NCI-H146 treated with DMSO at 0.1 percent for 48 hours (cell line): ENCODE measurements around the gene LEKR1.

Source experiments
- DNase-seq: peaks from one replicate; lab custom pipeline; 2025; ENCODE audit not compliant: unreplicated experiment; lab: John Stamatoyannopoulos, UW

The LEKR1 gene

DNA sequence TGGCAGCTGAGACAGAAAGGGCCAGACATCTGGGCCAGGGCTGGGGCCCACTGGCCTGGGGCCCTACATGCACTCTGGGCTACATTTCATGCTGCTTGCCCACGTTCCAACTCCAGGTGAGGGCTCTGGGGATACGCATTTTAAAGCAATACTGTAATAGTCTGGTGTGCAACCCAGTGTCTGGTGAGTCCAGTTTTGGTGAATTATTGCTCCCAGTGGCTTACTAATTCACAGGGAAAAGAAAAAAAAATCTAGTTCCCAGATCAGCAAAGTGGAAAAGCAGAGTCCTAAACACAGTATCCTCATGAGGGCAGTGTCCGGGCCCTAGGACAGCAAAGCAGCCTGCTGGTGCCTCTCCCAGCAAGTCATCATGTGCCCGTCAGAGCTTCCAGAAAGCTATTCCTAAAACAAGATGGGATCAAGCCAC lies 251.4 kb downstream of the LEKR1 start:
- DNase-seq: no peak

DNA sequence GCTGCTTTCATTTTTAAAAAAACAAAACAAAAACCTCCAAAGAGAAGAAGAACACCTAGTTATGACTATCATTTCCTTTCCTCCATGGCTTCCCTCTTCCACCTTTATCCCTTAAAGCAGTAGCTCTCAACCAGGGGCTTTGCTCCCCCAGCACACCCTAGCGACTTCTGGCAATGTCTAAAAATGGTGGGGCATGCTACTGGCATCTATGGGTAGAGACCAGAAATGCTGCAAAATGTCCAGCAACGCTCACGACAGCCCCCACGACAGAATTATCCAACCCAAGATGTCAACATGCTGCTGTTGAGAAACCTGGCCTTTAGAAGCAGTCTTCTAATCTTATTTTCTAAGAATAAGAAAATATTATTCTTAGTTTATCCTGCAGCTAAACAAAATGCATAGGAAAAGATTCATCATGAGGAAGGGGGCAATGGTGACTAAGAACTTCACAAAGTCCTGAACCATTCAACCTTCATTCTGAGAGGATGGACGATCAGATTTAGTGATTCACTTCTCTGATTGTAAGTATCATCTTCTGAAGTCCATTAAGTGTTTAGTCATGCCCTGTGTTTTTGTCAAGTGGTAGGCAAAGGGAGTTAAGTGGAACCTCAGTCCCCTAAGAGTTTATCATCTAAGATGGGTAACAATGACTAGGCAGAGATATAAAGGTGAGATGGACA lies 252.1 kb downstream of the LEKR1 start:
- no peak for DNase-seq

DNA sequence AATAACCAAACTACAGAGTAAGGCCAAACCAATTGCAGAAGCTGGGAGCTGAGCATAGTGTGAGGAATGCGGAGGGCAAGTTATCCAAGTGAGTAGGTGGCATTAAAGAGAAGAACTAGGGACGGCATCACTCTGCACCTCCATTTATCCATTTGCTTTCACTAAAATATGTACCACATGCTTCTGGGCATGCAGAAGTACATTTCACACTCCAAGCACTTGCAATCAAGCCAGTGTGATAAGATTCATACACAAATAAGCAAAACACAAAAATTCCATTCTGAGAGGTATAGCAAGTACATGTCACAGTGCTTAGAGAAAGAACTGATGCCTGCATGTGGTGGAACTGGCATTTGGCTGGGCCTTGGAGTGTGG lies 252.6 kb downstream of the LEKR1 start:
- no peak for DNase-seq

DNA sequence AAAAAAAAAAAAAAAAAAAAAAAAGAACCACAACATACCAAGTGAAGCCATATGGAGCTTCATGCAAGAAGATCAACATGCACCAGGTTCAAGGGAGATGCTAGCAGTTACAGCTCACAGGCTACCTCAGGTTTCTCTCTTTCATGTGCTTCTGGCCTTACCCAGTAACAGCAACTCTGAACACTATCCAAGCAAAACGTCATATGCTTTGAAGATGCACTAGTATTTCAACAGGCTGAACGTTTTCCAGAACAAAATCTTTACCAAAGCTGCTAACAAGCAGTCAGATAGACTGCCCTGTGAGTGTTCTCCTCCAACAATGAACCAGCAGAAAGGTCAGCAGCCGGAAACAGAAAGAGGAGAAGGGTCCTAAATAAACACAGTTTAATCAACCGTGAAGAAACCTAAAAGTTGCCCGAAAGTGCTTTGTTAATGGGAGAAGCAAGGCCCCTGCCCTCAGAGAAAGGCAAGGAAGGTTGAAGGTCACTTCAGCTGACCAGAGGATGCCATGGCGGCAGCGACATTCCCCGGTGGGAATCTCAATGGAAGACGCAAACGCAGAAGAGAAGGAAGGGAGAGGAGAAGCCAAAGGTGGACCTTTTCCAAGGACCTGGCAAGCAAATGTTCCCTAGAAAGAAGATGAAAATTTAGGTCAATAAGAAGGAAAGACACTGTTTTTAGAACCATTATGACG lies 253.7 kb downstream of the LEKR1 start:
- no peak for DNase-seq

DNA sequence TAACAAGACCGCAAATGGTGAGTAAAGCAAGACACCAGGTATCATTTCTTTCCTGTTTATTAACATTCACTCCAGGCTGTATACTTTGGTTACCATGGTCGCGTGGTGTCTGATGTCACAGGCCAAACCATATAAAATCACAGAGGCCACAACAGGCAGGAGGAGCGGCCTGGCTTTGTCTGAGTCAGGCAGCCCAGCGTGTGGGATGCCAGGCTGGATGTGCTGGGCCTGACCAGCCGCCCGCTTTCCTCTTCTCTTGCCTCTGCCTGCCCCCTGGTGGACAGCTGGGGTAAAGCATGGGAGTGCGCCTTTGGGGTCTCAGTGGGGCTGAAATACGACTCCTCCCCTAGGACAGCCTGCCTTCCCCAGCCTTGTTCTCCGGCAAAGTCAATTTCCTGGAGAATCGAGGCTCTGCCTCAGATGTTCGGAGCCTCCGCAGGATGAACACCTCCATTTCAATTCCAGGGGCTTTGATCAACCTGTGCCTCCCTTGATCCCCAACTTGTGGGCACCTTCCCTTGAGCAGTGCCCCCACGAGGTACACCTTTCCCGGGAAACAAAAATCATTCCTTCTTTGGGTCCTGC lies 255.6 kb downstream of the LEKR1 start:
- DNase-seq: no peak

DNA sequence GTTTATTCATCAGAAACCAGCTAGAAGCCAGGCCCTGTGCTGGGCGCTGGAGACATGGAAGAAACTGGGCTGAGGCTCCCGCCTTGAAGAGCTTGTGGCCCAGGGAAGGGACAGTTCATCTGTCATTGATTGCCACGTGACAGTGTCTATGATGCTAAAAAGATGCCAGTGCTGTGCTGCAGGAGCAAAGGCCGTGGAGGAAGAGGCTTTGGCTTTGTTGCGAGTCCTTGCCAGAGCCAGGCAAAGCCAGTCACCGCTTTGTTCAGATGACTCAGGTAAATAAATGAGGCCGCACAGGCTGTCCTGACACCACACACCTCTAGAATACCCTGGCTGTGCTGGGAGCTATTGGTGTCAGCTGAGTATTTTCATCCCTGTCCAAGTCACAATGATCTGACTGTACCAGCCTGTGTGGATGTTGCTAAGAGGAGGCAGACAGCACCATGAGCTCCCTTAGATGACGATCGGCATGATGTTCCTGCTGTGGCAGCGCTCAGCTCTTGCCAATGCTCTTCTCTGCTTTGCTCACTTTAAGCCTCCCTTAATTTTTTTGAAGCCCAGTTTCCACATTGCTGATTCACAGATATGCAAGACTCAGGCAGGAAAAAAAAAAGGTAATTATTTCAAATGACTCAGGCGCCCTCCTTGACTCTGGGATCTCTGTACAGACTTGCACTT lies 256.3 kb downstream of the LEKR1 start:
- DNase-seq: no peak

DNA sequence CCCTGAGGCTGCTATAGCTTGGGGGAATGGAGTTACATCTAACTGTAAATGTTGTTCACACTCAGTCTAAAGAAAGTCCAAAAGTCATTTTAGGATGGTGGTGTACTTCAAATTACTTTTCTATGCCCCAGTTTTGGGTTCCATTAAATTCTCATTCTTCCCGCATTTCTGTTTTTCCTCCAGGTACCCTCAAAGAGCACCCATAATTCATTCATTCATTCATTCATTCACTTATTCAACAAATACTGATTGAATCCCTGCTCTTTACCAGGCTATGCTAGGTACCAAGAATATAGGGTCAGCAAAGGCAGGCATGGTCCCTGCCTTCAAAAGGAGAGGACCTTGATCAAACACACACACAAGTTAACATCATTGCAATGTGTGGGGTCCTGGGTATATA lies 257.7 kb downstream of the LEKR1 start:
- no peak for DNase-seq

DNA sequence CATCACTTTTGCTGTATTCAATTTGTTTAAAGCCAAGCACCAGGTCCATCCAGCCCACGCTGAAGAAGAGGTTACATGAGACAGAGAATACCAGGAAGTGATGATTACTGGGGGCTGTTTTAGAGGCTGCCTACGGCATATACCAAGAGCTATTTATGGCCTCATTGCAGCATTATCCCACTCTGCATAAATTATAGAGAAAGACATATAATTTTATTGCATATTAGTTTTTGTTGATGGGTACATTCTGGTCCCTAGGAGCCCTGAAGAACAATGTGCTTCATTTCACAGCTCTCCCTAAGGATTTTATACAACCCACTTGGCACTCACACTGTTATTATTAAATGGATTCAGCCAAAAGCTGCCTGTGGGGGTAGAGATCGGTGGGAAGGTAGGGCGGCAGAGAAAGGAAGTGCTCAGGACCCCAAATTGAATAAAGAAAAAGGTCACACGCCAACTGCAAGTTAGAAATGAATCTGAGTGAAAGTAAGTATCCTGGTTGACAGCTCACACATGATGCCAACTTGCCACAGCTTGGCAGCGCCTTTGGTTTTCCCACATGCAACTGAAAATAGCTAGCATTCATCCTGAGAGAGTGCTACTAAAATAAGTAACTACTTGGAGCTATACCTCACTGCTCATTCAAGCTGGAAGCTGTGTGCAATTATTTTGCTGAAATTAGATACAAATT lies 260.1 kb downstream of the LEKR1 start:
- DNase-seq: no peak

DNA sequence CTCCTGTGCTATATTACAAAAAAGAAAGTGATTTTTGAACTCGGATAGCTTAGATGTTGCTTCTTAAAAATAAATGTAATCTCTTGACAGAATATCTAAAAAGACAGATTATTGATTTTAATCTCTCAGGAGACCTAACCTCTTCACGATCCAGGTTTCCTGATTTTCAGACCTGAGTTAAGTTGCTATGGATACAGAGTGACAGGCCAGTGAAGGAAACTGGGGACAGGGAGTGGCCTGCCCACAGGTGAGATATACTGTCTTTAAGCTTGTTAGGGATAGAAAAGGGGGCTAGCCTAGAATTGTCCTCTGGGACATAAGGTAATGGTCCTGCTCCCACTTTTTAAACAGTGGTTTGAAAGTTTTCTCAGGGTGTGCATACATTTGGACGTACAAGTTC lies 260.6 kb downstream of the LEKR1 start:
- no peak for DNase-seq

DNA sequence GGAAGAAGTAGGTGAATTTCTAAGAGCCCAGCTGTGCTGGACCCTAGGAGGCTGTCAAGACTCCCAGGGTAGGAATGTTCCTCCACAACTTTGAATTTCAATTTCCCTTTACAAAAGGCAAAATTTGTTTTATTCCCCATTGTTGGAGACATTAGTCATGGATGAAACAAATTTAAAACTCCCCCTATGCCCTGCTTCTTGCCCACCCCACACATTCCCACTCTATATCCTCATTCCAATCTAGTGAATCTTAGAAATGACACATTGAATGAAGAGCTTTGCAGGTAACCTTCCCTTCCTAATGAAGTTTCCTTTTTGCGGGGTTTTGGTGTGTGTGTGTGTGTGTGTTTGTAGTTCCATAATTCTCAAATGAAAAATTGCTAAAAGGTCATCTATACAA lies 261.2 kb downstream of the LEKR1 start:
- DNase-seq: no peak

DNA sequence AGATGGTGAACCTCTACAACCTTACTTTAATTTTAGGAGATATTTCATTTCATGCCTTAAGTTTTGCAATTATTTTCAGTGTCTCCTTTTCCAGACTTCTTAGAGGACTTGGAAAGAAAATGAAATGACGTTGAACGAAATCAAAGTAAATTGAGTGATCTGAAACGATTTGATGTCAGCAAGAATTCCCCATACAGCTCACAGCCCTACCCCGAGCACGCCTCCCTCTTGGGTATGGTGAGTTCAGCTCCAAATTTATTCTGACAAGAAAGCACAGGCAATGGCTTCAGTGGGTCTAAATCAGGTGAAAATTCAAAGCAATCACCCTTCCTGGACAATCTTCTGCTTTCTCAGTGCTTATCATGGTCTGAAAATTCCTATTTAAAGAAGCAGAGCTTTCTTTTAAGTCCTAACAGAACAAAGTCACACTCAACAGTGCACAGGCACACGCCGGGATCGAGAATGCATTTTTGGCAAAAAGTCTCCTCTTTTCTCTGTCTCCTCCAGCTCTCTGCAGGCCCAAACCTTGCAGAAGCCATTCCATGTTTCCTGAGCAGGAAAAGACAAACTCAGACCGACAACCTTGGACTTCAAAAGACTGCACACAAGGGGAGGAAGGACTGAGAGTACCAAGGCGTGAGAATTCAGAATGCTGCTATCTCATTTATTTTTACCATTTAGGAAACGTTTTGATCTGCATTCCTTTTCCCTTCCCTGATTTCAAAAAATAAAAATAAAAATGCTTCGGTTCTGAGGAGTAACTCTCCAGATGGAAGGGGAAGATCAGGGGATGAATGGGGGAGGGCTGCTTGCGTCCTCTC lies 261.8 kb downstream of the LEKR1 start:
- DNase-seq: no peak

DNA sequence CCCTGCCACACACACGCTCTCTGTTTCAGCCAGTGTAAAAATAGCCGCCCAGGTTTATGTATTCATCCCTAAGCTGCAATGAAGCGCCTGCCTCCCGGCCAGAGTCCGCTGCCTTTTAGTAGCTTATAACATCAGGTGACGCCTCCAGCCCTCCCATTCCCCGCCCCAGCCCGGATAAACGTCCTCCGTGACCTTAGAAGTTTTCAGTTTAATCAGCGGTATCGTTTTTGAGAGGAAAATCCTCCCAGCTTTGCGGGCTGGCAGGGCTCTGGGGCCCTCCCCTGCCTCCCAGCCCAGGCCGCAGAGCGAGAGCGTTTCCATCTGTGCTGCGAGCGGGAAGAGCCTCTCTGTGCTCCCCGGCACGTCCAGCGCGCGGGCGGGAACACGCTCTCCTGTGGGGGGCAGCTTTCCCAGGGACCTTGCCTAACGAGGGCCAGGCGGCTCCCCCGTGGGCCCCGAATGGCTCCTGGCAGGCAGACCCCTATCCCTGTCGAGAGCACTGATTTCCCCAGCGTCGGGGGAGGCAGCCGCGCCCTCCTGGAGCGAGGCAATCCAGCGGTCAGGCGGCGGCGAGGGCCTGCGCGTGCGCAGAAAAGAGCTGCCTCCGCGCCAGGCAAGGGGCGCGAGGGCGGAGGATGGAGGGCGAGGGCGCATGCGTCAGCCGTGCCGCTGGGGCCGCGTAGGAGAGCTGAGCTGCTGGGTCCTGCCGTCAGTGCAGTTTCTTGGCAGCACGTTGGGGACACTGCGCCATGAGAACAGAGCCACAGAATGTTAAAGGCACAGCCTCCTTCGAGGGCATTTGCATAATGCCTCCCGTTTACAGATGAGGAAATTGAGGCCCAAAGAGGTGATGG lies 262.7 kb downstream of the LEKR1 start:
- DNase-seq: no peak

DNA sequence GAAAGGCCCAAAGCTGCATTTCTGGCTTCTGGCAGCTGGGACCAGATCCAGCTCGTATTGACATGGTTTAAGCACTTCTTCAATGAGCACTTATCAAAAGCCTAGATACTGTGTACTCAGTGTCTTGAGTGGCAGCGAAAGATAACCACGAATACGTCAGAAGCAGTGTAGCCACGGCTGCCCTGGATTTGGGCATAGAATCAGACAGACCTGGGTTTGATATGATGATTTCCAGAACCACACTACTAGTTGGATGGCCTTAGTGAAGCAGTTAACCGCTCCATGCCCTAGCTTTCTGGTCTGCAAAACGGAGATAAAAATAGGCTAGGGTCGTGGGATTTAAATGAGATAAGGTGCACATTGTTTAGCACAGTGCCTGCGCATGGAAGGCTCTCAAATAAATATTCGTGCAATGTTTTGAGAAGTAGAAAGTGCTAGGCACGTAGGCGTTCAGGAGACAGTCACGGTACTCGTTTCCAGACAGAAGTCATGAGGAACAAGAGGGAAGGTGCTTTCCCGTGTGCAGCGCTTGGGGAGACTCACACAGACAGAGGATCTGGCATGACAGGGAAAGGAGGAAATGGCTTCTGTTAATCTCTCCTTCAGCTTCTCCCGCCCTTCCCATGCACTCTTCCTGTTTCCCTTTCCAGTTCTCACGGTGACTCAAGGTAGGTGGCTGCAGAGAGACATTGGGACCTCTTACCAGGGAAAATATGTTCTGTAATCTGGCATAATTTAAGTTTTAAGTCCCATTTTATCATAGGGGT lies 263.5 kb downstream of the LEKR1 start:
- DNase-seq: no peak

DNA sequence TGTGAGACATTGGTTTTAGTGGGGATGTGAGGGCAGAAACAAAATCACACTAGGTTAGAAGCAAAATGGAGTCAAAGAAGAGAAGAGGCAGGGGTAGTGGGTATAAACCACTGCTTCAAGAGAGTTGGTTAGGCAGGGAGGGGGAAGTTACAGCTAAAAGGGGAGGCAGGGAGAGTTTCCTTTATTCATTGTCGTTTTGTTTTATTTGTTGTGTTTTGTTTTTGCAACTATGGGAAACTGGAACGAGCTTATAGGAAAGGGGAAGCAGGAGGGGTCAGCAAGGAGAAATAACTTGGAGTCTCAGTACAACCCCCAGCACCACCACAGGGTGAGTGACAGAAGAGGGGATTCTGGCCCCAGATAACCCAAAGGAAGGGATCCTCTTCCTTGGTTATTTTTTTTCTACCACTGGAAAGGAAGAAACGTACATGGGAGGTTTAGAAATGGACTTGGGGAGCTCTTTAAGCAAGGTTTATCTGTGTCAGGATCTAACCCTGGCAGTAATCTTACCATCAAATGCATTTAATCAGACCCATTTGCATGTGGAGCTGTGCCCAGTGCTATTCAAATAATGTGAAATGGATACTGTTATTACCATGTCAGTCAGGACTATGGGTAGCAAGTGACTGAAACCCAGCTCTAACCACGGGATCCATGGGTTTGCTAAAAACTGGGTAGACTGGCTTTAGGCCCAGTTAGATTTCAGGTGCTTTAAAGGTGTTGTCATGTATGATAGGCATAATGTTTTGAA lies 265.1 kb downstream of the LEKR1 start:
- DNase-seq: no peak

DNA sequence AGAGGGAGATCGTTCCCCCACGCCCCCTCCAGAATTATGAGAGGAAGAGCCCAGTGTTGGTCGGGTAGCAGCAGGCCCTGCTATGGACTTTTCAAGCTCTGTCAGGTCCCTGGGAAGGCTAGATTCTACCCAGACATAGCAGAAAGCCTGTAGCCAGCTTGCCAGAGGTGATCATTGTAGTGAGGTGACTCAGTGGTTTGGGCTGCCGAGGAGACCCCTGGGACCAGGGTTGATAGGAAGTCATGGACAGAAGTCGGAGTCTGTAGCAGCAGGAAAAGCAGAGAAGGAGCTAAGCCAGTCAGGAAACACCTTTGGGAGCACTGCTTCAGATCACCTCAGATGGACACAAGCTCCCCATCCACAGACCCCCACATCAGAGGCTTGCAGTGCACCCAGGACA lies 266.1 kb downstream of the LEKR1 start:
- DNase-seq: no peak

DNA sequence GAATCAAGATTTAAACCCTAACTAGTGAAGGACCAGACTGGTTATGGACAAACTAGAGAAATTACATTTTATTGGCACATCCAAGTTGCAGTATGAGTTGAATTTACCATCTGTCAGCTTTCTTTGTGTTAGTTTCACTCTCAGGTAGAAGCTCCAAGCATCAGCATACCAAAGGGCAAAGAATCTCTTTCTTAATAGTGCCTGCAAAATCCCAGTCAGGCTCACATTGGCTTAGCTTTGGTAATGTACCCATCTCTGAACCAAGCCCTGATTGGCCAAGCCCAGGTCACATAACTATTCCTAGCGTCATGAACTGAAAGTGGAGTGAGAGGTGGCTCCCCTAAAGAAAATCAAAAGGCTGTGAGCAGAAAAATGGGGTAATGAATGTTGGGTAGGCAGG lies 266.9 kb downstream of the LEKR1 start:
- DNase-seq: no peak

DNA sequence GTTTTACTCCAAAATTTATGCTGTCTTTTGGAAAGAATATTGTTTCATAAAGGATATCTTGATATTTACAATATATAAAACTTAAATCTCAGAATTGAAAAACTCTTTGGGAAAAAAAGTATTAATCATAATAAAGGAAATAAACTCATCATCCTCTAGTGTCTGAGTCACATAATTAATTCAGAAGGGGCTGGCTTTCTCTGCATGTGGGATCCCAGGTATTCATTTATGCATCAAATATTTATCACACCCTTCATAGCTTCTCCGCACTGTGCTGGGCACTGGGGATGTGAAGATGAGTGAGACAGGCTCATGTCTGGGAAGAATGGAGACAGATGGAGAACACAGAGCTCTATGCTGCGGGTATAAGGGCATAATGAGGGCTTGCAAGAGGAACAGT lies 268.1 kb downstream of the LEKR1 start:
- no peak for DNase-seq

DNA sequence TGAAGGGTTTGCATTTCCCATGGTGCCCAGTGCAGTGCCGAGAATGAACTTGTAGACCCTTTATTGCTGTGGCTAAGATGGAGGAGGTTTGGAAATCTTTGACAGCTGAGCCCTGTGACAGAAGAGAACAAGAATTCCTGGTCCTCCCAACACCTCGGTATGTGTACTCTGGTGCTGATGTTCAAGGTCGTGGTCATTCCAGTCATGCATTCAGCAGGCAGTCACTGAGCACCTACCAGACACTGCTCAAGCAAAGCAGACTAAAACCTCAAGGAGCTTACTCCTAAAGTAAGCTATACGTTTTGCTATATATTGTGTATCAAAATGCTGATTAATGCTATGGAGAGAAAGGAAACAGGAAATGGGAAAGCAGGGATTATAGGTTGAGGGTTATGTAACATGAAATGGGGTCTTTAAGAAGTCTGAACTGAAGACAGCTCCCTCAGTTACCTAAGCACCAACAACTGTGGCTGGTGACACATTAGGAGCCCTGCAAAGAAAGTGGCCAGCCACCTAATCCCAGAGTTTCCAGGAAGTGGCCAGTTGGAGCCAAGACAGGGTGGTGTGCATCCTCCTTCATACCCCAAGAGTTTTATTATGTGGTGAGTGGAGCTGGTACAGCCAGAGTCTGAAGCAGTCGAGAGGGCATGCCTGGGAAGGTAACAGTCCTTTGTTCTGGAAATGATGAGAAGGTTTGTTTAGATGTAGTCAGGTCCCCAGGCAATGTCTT lies 268.8 kb downstream of the LEKR1 start:
- no peak for DNase-seq
